ENCODE results near the gene INAFM1.

INAFM1 gene

GRCh38 chr19:47228168-47228936, 46.3 kb upstream of the INAFM1 start:
- peak overlapping the region; percentile 95 for H3K4me3 ChIP-seq (ENCODE audit: low read depth, low read length)
- ChIA-PET CTCF (interaction anchor here (0.7 to 9.0 kb wide), 2 partner anchors 17 to 18 kb away, joined by 3 to 104 read pairs; no protein-coding TSS in a partner anchor), POLR2A (interaction anchor here (0.6 to 4.6 kb wide), 5 partner anchors 10 to 71 kb away, joined by 3 to 79 read pairs (median 28); partner anchors contain the start of gene CCDC9)
- no peak for DNase-seq (ENCODE audit: low read depth, low spot score)
- TF ChIP-seq CTCF (IDR thresholded peaks at IDR 0.05; ENCODE audit: insufficient read depth, low read length, missing control alignments) = no peak

DNA sequence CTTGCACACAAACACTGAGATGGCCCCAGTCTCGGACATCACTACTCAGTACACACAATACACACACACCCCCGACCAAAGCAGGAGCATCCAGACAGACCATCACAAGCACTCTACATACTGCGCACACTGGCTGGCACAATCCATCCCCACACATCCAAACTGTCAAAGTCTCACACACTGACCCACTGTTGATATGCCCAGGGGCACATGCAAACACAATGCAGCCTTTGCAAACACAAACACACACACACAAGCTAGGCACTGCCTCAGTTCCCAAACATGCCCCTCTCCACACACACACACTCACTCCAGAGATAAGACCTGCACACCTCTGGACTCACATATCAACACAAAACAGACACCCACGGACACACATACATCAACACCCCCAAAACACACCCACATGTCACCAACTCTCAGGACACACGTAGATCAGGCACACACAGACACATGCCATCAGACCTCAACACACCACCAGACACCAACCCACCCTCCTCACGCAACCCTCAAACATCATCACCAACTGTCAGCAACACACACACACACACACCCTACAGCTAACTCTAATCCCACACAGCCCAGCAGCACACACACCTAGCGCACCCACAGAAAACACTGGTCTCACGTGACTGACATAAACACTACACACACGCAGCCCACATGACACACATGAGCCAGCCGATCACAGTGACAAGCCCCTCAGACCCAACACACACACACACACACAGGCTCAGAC, 45.6 kb upstream of the INAFM1 start:
- ChIA-PET CTCF (interaction anchor here (1.1 to 9.0 kb wide), 2 partner anchors 16 to 71 kb away, joined by 5 to 104 read pairs; no protein-coding TSS in a partner anchor), POLR2A (no interaction called here)
- peak overlapping the region; percentile 95 for H3K4me3 ChIP-seq (ENCODE audit: low read depth, low read length)
- no peak for TF ChIP-seq CTCF (IDR thresholded peaks at IDR 0.05; ENCODE audit: insufficient read depth, low read length, missing control alignments)
- DNase-seq (ENCODE audit: low read depth, low spot score) = no peak

GRCh38 chr19:47229676-47230053, 45.0 kb upstream of the INAFM1 start:
- ChIA-PET POLR2A (interaction anchor here (0.6 kb wide), 1 partner anchor 13 kb away, joined by 3 read pairs; no protein-coding TSS in a partner anchor), CTCF (interaction anchor here (1.1 to 9.0 kb wide), 2 partner anchors 16 to 71 kb away, joined by 5 to 104 read pairs; no protein-coding TSS in a partner anchor)
- TF ChIP-seq CTCF (IDR thresholded peaks at IDR 0.05; ENCODE audit: insufficient read depth, low read length, missing control alignments) = no peak
- H3K4me3 ChIP-seq (ENCODE audit: low read depth, low read length) = peak overlapping the region; percentile 95
- no peak for DNase-seq (ENCODE audit: low read depth, low spot score)

DNA sequence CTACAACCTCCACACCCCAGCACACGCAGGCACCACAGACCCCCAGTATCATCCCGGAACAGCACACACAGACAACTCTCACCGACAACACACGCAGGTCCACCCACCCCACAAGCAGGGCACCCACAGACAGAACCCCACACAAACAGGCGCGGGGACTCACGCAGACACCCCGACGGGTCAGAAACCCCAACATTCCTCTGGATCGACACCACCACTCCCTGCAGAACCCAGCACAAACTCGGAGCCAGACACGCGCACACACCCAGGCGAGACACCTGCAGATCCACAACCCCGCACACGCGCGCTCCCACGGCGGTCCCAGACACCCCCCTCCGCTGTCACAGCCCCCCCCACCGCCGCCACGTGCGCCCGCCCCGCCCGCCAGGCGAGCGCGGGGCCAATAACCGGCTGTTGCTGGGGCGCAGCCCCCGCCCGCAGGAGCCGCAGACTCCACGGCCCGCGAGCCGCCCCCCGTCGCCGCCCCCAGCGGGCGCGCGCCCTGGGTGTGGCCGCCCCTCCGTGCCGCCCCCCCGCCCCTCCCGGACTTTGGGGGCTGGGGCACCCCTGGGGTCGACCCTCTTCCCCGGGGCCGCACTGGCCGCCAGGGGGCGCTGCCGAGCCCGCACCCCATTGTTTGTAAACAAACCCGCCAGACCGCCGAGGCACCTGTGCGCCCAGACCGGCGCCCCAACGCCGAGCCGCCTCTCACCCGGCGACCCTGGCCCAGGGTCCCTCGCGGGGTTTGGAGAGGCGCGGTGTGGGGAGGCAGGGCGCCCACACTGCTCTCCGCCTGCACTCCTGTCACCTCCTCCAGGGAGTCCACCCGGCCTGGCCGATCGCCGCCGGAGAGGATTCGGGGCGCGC, 44.4 kb upstream of the INAFM1 start:
- no peak for DNase-seq (ENCODE audit: low read depth, low spot score)
- CTCF ChIA-PET = interaction anchor here (1.1 to 9.0 kb wide), 2 partner anchors 15 to 72 kb away, joined by 5 to 104 read pairs; no protein-coding TSS in a partner anchor
- TF ChIP-seq CTCF (IDR thresholded peaks at IDR 0.05; ENCODE audit: insufficient read depth, low read length, missing control alignments) = peak; percentile 78
- peak overlapping the region; percentile 95 for H3K4me3 ChIP-seq (ENCODE audit: low read depth, low read length)
- POLR2A ChIA-PET = interaction anchor here (0.6 kb wide), 1 partner anchor 12 kb away, joined by 3 read pairs; no protein-coding TSS in a partner anchor

DNA sequence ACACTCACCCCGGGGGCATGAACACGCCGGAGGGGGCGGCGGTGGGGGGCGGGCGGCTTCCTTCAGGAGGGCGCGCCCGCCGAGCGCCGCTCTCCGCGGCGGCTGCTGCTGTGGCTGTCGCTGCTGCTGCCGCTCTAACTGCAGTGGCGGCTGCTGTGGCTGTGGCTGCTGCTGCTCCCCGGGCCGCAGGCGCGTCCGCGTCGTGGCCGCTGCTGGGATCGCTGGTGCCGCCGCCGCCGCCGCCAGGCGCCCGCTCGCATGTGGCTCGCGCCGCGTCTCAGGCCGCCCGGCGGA, 43.8 kb upstream of the INAFM1 start, which contains the start of gene BBC3:
BBC3 (minus strand) TSS at position 279 of the 294 bp plus-strand sequence. CDS start 2,768 bp downstream, outside the sequence.
- POLR2A ChIA-PET = no interaction called here
- peak within 1 kb of the TSS; percentile 95 for H3K4me3 ChIP-seq (ENCODE audit: low read depth, low read length)
- DNase-seq (ENCODE audit: low read depth, low spot score) = no peak
- no peak for TF ChIP-seq CTCF (IDR thresholded peaks at IDR 0.05; ENCODE audit: insufficient read depth, low read length, missing control alignments)
- CTCF ChIA-PET = no interaction called here
